Thyroid gland (tissue), 4 donors: ENCODE results near the gene POLR3B.

Experiments
- POLR2A ChIP-seq, 2 donors: fragments of 450-650 bp; IDR thresholded peaks; one replicate each; pipeline ENCODE4 v1.6.1; 2017; ENCODE audit warnings: antibody characterized with exemption in 2 of 2, mild to moderate bottlenecking in 2 of 2, moderate library complexity in 1 of 2
- TF ChIP-seq, protein P1 (sequence below), 6 experiments: fragments of 200-600 bp in 3 of 6; fragments of 450-650 bp in 3 of 6; sonication (generic) in 3 of 6; IDR thresholded peaks; one replicate each; pipeline ENCODE4 v1.5.1; 2016 to 2019; ENCODE audit warnings: antibody characterized with exemption in 6 of 6, mild to moderate bottlenecking in 2 of 6, inconsistent platforms in 1 of 6, moderate library complexity in 1 of 6

DNA sequence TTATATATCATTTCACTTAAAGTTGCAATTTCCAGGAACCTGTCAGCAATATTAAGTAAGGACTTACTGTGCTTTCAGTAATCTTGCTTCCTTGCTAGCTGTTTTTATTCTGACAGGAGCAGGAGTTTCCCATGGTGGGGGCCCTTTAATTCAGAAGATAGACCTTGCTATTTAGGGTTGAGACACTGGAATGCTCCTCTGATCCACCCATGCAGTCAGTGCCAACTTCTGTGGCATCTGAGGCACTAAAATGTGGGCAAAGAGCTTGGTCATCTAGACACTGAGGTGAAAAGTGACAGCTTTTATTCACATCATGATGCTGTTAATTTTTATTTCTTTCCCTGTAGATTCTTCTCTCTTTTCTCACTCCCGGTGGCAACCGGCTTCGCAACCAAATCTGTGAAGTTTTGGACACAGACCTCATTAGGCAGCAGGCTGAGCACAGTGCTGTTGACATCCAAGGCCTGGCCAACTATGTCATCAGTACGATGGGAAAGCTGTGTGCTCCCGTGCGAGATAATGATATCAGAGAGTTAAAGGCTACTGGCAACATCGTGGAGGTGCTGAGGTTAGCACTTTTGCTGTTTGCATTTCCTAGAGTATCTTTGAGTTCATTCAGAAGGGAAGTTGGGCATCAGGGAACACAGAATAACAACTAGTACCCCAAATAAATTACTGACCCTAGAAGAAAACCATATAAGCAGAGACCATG, 36.3 kb upstream of the POLR3B start:
- TF ChIP-seq, protein P1, sequence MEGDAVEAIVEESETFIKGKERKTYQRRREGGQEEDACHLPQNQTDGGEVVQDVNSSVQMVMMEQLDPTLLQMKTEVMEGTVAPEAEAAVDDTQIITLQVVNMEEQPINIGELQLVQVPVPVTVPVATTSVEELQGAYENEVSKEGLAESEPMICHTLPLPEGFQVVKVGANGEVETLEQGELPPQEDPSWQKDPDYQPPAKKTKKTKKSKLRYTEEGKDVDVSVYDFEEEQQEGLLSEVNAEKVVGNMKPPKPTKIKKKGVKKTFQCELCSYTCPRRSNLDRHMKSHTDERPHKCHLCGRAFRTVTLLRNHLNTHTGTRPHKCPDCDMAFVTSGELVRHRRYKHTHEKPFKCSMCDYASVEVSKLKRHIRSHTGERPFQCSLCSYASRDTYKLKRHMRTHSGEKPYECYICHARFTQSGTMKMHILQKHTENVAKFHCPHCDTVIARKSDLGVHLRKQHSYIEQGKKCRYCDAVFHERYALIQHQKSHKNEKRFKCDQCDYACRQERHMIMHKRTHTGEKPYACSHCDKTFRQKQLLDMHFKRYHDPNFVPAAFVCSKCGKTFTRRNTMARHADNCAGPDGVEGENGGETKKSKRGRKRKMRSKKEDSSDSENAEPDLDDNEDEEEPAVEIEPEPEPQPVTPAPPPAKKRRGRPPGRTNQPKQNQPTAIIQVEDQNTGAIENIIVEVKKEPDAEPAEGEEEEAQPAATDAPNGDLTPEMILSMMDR (IDR thresholded peaks at IDR 0.05): no peak
- no peak for TF ChIP-seq POLR2A (IDR thresholded peaks at IDR 0.05)
